ENCODE results near the gene SYT8. TPM values are rescaled to one million over a fixed set of nuclear protein-coding genes. Genes with fewer than 3 reads are reported as not detected.

Gene SYT8, protein sequence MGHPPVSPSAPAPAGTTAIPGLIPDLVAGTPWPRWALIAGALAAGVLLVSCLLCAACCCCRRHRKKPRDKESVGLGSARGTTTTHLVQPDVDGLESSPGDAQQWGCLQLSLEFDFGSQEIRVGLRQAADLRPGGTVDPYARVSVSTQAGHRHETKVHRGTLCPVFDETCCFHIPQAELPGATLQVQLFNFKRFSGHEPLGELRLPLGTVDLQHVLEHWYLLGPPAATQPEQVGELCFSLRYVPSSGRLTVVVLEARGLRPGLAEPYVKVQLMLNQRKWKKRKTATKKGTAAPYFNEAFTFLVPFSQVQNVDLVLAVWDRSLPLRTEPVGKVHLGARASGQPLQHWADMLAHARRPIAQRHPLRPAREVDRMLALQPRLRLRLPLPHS
- 1 to 10 TPM in 1 of 4 donors, not detected in 3; 2.0 TPM for total RNA-seq

- Histone ChIP-seq H3K9me3 (no peaks in the 10 kb centered on the region), H3K27me3 (no peaks in the 10 kb centered on the region), H3K4me1 (no peaks in the 10 kb centered on the region), H3K36me3 (no peaks in the 10 kb centered on the region), H3K27ac (no peak within 1 kb of the TSS), H3K4me3 (no peak within 1 kb of the TSS)
- TF ChIP-seq POLR2A (IDR thresholded peaks at IDR 0.05) = no peak
- no peak for TF ChIP-seq CTCF (IDR thresholded peaks at IDR 0.05)
- no peak for DNase-seq
- intact Hi-C loops (cut with DNase I; ENCODE audit: low total_unique reads) = loop anchor here (5.0 kb wide), 1 partner anchor 317 kb away; no protein-coding TSS in a partner anchor
Measured at GRCh38 chr11:1834779-1835670, at the start of gene SYT8. TSS of gene SYT8 (plus strand) at chr11:1834990. CDS start at chr11:1835106, 116 bp downstream.

DNA sequence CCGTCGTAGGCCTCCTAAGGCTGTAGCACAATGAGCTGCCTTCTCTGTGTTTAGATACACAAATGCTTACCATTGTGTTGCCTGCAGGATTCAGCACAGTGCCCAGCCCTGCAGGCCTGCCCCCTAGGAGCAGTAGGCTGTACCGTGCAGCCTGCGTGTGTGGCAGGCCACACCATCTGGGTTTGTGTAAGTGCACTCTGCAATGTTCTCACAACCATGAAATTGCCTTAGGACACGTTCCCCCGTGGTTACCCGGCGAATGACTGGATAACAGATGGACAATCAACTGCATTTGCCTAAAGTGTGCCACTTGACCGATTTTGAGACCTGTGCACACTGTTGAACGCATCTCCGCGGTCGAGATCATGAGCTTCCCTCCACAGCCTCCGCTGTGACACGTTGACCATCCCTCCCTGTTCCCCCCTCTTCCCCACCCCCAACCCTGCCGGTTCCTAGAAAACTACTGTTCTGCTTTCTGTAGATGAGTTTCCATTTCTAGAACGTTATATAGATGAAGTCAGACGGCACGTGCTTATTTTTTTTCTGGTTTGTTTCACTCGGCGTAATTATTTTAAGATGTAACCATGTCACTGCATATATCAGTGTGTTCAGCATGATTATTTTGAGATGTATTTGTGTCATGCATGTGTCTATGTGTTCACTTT is 48.9 kb upstream of the SYT8 start:
- H3K4me1 ChIP-seq = no peaks in the 10 kb centered on the region
- no peaks in the 10 kb centered on the region for H3K36me3 ChIP-seq
- H3K27me3 ChIP-seq = no peaks in the 10 kb centered on the region
- intact Hi-C loops (cut with DNase I; ENCODE audit: low total_unique reads) = no loop called here
- no peak overlapping the region for H3K27ac ChIP-seq
- no peaks in the 10 kb centered on the region for H3K9me3 ChIP-seq
- DNase-seq = no peak
- no peak for TF ChIP-seq CTCF (IDR thresholded peaks at IDR 0.05)
- no peak for TF ChIP-seq POLR2A (IDR thresholded peaks at IDR 0.05)
- H3K4me3 ChIP-seq = no peak overlapping the region

- no peak for DNase-seq
- TF ChIP-seq POLR2A (IDR thresholded peaks at IDR 0.05) (no peak), CTCF (IDR thresholded peaks at IDR 0.05) (no peak)
- intact Hi-C loops (cut with DNase I; ENCODE audit: low total_unique reads) = no loop called here
- H3K9me3 ChIP-seq = no peaks in the 10 kb centered on the region
- no peak overlapping the region for H3K27ac ChIP-seq
- H3K4me3 ChIP-seq = no peak overlapping the region
- H3K4me1 ChIP-seq = no peaks in the 10 kb centered on the region
- no peaks in the 10 kb centered on the region for H3K27me3 ChIP-seq
- no peaks in the 10 kb centered on the region for H3K36me3 ChIP-seq
Measured at GRCh38 chr11:1786466-1786865, 48.3 kb upstream of the SYT8 start.

GRCh38 chr11:1791912-1792311 is 42.9 kb upstream of the SYT8 start:
- TF ChIP-seq CTCF (IDR thresholded peaks at IDR 0.05) = no peak
- no peak for TF ChIP-seq POLR2A (IDR thresholded peaks at IDR 0.05)
- no peaks in the 10 kb centered on the region for H3K27me3 ChIP-seq
- H3K4me1 ChIP-seq = no peaks in the 10 kb centered on the region
- intact Hi-C loops (cut with DNase I; ENCODE audit: low total_unique reads) = no loop called here
- H3K36me3 ChIP-seq = no peaks in the 10 kb centered on the region
- no peak overlapping the region for H3K4me3 ChIP-seq
- H3K9me3 ChIP-seq = no peaks in the 10 kb centered on the region
- no peak overlapping the region for H3K27ac ChIP-seq
- DNase-seq = no peak

Data from uterus (tissue), 4 donors.